ENCODE results near the gene POLR2B.
"Not testable (repeated sequence)": the region's sequence is repeated elsewhere in the genome, so short reads cannot be mapped to it uniquely, and the experiment has no call there.

Gene POLR2B

DNA sequence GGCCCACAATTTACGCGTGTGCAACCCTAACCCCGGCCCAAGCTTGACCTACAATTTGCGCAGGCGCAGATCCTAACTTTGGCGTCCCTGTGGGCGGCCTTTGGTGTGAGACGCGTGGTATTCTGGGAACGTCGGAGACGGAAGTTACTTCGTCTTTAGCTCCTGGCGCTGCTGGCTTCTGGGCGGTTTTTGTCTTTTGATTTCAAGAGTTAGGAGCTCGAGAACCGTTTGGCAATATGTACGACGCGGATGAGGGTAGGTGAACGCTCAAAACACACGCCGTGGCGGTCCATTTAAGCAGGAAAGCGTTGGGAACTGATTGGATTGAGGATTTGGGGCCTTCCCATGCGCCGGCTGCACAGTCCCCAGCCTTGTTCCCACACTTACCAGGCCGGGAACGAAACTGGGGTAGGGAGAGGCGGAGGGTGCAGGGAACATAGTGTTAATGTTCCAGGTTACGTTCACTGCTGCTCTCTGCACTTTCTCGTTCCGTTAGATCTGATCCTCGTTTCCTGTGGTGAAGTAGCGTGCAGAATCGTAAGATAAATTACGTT lies at the start of gene POLR2B:
POLR2B (plus strand) TSS at position 147 of the 554 bp plus-strand sequence; CDS start at position 237, 90 bp downstream.
- DNase-seq (ENCODE audit: low read depth), result peak; percentile 75

DNA sequence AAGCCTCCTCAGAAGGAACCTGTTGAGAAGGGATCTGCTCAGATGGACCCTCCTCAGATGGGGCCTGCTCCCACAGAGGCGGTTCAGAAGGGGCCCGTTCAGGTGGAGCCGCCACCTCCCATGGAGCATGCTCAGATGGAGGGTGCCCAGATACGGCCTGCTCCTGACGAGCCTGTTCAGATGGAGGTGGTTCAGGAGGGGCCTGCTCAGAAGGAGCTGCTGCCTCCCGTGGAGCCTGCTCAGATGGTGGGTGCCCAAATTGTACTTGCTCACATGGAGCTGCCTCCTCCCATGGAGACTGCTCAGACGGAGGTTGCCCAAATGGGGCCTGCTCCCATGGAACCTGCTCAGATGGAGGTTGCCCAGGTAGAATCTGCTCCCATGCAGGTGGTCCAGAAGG lies 48.1 kb upstream of the POLR2B start:
- no peak for DNase-seq (ENCODE audit: low read depth)

DNA sequence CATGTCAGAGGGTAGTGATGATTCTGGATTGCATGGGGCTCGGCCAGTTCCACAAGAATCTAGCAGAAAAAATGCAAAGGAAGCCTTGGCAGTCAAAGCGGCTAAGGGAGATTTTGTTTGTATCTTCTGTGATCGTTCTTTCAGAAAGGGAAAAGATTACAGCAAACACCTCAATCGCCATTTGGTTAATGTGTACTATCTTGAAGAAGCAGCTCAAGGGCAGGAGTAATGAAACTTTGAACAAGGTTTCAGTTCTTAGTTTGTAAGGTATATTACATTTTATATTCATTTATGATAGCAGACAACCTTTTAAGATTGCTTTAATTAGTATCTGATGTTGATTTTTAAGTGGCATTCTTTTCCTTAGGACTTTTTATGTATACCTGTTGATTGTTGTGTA lies 46.8 kb upstream of the POLR2B start:
- DNase-seq (ENCODE audit: low read depth), result no peak

DNA sequence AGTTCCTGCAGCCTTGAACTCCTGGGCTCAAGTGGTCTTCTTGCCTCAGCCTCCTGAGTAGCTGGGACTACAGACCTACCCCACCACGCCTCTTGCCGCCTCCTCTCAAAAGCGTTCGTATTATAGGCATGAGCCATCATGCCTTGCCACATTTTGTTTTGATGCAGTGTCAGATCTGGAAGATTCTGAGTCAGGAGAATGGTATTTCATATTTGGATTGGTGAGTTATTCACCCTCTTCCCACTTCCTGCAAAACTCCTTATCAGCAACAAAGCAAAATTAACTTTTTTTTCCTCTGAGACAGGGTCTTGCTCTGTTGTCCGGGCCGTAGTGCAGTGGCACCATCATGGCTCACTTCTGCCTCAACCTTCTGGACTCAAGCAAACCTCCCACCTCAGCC lies 41.4 kb upstream of the POLR2B start:
- DNase-seq (ENCODE audit: low read depth), result no peak

DNA sequence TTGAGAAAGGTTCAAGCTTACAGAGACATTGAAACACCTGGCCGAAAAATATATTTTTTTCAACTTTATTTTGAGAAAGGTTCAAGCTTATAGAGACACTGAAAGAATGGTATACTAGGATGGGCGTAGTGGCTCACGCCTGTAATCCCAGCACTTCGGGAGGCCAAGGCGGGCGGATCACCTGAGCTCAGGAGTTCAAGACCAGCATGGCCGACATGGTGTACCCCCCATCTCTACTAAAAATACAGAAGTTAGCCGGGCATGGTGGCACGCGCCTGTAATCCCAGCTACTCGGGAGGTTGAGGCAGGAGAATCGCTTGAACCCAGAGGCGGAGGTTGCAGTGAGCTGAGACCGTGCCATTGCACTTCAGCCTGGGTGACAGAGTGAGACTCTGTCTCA lies 38.9 kb upstream of the POLR2B start:
- DNase-seq (ENCODE audit: low read depth), result not testable (repeated sequence)

DNA sequence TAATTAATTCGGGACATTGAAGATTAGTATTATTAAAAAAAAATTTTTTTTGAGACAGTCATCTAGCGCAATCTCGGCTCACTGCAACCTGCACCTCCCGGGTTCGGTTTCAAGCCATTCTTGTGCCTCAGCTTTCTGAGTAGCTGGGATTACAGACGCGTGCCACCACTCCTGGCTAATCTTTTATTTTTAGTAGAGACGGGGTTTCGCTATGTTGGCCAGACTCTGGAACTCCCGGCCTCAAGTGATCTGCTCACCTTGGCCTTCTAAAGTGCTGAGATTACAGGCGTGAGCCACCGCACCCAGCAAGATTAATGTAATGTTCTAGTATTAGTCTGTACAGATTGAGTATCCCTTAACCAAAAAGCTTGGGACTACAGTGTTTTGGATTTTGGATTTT lies 38.3 kb upstream of the POLR2B start:
- DNase-seq (ENCODE audit: low read depth), result no peak

DNA sequence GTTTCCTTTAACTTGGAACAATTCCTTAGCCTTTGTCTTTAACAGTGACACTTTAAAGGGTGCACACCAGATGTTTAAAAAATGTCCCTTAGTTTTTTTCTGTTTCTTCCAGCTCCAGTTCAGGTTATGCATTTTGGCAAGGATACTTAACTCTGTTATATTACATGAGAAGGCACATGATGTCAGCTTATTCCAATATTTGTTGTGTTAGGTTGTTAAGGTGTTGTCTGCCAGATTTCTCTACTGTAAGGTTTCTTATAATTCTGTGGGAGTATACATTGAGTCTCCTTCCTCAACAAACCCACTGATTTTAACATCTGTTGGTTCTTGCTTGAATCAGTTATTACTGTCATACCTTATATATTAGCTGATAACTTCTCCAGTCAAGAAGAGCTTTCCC lies 37.7 kb upstream of the POLR2B start:
- no peak for DNase-seq (ENCODE audit: low read depth)

DNA sequence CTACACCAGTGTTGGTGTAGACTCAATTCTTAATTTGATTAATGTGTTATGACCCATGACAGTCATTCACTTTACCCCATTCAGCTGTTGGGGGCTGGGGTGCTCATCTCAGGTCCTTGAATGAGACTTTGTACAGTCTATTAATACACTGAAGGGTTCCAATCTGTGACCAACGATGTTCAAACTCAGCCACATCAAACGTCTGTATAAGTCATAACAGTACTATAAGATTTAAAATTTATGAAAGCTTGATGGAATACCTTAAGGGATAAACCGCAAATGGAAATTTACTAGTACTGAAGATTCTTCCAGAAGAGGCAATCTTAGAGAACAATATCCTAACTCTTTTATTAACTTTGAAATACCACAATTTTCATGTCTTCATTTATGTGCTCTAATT lies 37.3 kb upstream of the POLR2B start:
- DNase-seq (ENCODE audit: low read depth), result no peak

DNA sequence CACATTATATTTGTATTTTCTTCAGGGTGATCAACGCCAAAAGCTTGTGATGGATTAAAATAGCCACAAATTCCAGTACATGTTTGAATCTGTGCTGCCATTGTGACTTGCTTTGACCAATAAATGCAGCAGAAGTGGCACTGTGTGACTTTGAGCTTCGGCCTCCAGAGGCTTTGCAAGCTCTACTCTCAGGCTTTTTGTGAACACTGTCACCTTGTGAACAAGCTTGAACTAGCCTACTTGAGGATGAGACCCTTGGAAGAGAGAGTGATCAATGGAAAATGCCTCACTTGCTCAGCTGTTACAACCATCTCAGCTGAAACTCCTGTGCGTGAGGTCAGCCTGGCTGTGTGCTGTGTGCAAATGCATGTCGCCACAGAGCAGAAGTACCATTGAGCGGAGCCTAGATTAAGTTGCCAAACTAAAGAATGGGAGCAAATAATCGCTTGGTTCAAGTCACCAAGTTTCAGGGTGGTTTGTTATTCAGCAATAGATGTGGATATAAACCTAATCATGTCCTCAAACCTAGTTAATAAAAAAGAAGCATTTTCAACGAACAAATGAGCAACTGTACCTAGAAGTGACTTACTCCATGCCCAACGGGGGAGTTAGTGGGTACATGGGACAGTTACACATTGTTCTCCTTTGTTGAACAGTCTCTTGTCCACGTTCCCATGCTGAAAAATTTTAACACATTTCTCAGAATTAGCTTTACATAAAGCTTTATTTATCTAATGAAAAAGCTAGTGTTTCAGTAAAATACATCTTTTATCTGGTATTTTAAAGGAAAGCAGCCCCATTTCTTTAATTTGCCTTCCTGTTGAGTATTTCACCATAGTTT lies 24.8 kb upstream of the POLR2B start:
- no peak for DNase-seq (ENCODE audit: low read depth)

DNA sequence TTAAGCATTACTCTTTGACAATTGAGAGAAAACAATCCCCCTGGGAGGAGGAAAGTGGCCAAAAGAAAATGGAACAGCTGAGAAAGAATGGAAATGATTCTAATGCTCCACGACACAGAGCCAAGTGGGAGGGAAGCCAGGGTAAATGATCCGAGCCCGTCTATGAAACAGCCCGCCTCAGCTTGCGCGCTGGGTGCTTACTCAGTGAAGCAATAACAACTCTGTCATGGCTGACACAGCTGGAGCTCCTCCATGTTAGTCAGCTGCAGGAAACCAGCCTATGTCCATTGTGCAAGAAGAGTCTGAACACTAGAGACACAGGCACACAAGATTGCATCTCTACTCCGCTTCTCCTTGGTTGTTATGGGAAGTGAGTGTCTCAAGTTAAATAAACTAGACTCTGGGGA lies 20.6 kb upstream of the POLR2B start:
- no peak for DNase-seq (ENCODE audit: low read depth)

DNA sequence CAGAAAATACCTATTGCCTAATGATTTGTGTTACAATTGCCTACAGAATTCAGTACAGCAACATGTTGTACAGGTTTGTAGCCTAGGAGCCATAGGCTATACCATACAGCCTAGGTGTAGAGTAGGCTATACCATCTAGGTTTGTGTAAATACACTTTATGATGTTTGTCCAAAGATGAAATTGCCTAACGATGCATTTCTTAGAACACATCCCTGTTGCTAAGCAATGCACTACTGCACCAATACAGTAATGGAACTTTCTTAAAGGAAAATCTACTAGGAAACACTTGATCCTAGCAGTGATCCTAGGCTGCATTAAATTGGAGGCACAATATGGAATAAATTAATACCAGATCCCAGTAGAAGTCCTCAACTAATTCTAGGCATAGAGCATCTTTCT lies 19.6 kb upstream of the POLR2B start:
- DNase-seq (ENCODE audit: low read depth), result no peak

DNA sequence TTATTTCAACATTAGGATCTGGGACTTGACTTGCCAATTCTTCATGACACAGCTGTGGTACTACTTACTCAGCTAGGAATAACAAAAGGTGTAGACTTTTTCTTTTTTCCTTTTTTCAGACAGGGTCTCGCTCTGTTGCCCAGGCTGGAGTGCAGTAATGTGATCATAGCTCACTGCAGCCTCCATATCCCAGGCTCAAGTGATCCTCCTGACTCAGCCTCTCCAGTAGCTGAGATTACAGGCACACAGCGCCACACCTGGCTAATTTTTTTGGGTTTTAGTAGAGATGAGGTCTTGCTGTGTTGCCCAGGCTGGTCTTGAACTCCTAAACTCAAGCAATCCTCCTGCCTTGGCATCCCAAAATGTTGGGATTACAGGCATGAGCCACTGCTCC lies 17.6 kb upstream of the POLR2B start:
- DNase-seq (ENCODE audit: low read depth), result no peak

DNA sequence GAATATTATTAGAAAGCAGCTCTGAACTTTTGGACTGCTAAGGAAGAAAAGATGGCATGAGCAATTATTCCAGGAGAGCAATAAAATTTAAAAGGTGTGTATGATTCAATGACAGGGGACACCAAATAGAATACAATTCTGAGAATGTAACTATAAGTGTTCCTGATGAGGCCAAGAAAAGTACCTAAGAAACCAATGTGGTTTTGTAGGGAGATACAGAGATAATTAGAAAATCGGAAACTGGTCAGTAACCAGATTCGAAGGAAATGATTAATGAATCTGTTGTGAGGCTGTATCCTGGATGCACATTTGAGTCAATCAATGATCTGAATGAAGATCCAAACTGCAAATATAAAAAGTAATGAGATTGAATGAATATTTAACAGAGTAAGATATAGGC lies 7.3 kb upstream of the POLR2B start:
- DNase-seq (ENCODE audit: low read depth), result no peak

DNA sequence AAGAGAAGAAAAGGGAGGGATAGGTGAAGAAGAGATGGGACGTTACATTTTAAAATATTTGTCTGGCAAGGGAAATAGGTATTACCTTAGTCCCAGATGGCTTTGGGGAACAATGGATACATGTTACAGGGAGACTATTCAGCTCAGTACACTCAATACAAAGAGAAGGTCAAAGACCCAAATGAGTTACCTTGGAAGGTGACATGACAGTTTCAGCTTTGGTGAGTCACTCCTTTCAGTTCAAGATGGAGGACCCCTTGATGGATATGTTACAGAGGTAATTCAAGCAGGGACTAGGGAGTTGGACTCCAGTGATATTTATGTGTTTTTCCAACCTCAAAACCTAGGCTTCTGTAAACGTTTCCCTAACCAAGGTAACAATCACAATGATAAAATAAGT lies 6.3 kb upstream of the POLR2B start:
- DNase-seq (ENCODE audit: low read depth), result no peak

DNA sequence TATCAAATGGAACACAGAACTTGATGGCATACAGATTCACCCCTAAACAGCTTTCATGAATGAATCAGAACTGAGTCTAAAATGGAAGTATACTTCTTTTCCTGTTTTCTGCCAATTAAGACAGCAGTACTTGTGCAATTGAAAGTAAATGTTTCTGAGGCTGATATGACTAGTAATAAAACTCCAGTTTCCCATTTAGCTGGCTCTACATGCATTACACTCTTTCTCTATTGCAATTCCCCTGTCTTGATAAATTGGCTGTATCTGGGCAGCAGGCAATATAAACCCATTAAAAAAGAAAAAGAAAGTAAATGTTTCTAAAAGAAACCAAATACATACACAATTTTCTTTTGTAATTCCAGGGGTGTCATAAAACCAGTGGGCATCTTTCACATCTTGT lies 5.9 kb upstream of the POLR2B start:
- DNase-seq (ENCODE audit: low read depth), result no peak

DNA sequence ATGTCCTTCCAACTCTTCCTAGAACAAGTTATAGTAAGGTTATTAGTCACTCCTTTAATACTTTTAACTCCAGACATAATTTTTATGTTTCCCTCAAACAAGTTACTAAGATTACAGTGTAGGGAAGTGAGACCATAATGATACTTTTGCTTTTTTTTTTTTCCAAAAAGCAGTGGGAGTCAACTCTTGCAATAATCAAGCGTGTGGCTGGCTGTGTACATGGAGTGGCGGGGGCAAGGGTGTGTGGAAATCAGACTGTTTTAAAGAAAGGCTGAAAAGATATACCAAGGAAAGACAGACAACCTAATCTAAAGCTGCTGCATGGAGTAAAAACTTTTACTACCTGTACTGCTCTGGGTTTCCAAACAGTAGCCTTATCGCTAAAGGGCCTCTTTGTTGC lies 5.4 kb upstream of the POLR2B start:
- DNase-seq (ENCODE audit: low read depth), result no peak

DNA sequence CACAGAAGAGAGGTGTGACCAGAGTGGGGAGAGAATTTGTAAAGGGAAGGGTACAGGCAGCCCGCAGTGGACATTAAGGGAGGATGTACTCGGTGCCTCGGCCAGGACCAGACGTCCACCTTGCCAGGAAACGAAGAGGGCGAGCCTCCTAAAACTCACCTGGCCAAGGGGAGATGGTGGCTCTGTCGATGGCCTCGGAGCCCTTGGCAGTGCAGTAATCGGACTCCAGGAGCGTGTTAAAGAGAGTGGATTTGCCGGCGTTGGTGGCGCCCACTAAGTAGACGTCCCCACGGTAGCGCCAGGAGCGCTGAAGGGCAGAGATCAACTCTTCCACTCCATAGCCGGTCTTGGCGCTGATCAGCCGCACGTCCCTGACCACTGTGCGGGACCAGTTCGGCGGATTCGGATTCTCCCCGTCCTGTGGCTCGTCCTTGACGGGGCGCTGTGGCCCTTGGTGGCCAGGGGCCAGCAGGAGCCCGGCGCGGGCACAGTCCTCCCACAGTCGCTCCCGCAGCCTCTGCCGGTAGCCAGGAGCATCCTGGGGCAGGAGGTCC lies 2.3 kb upstream of the POLR2B start:
- no peak for DNase-seq (ENCODE audit: low read depth)

DNA sequence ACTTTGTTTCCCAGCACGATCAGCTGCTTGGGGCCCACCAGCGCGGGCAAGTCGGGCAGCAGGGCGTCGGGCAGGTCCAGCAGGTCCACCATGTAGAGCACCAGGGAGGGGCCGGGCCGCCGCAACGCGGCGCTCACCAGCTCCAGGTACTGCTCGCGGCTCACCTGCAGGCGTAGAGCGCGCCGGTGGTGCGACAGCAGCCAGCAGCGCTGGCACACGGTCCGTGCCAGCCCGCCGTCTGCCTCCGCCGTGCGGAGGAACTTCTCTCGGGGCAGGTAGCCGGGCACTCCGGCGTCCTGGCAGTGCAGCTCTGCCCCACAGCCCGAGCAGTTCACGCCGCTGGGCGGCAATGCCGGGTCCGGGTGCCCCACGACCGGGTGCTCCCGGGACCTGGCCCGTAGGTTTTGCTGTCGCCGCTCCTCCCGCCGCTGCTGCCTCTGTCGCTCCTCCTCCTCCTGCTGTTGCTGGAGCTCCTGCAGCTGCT lies 1.8 kb upstream of the POLR2B start:
- peak; percentile 15 for DNase-seq (ENCODE audit: low read depth)

DNA sequence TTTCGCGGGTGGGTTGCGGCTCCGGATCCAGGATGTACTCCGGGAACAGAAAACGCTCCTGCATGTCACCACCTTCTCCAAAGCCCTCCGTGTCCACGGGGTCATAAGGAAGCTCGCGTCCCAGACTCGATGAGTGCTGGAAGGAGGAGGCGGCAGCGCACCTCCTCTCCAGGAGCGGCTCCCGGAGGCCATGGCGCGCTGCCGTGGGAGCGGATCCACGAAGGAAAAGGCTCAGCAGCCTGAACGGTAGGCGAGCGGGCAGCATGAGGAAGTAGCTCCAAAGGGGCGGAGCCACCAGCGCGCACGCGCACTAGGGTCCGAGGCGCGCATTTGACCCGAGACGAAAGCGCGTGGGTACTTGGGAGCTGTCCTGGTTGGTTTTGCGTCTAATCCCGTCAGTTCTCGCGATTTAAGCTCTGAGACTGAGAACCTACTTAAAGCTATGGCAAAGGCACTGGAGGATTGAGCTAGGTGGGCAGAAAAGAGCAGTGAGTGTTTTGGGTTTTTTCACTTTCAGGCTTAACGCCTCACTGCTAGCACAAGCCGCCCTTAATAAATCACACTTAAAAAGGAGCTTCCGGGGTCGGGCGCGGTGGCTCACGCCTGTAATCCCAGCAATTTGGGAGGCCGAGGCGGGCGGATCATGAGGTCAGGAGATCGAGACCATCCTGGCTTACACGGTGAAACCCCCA lies 1.2 kb upstream of the POLR2B start, which contains the start of gene NOA1:
NOA1 (minus strand) TSS at position 286 of the 692 bp plus-strand sequence; CDS start at position 265, 21 bp downstream.
- DNase-seq (ENCODE audit: low read depth), result peak; percentile 95

DNA sequence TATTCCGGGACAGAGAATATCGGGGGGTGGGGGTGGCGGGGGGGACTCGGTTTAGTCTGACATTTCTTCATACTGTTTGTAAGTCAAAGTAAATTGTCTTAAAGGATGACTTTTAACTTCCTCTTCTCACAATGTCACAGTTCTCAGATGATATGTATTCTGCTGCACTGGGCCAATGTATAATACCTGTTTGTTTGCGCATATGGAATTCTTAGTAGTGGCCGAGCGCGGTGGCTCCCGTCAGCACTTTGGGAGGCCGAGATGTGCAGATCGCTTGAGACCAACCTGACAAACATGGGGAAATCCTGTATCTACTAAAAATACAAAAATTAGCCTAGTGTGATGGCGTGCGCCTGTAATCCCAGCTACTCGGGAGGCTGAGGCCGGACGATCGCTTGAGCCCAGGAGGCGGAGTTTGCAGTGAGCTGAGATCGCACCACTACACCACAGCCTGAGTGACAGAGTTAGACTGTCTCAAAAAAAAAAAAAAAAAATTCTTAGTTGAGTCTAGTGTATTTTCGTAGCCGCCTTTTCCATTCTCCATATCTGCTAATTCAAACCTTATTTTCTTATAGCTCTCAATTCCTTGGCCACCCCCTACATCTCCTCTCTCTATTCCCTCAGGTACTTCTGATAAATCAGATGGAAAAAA lies 851 bp downstream of the POLR2B start:
- DNase-seq (ENCODE audit: low read depth), result peak; percentile 13

DNA sequence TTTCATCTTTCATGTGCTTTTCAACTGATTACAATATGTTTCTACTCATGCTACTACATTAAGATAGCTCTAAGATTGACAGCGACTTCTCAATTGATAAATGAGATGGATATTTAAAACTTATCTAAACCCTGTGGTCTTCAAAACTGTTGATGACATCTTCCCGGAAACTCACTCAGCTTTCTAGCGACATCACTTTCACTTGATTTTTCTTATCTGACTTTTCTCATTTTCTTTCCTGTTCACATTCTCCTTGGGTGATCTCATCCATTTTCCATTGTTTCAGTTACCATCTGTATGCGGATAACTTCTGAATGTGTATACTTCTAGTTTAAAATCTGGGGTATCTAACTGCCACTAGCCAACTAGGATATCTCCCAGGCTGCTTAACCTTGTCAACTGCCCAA lies 3.1 kb downstream of the POLR2B start:
- no peak for DNase-seq (ENCODE audit: low read depth)

DNA sequence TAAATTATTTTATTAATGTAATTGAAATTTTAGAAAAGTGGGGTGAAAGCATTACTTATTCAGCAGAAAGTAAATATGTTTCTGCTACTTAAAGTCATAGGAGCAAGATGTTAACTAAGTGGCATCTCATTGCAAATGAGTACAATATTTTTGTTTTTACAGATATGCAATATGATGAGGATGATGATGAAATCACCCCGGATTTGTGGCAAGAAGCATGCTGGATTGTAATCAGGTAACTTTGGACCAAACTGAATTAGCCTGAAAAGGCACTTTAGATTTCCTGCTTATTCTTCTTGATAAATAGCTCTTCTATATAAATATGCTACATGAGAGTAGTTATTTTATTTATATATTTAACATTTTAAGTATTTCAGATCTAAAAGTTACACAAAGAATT lies 7.5 kb downstream of the POLR2B start:
- DNase-seq (ENCODE audit: low read depth), result no peak

Data from stimulated activated CD8-positive, alpha-beta memory T cell treated with anti-CD3 and anti-CD28 coated beads, Interleukin-12 subunit alpha, Interleukin-12 subunit beta, amount 100 ng/mL, for 1 hour (primary cell).